Measurements from ENCODE around the gene WWC2.

GRCh38 chr4:183053681-183054080 lies 45.4 kb upstream of the WWC2 start:
- TF ChIP-seq REST (IDR thresholded peaks at IDR 0.05; ENCODE audit: insufficient read depth in 1 of 2, low read depth in 2 of 2, low read length in 1 of 2) (no peak), POLR2AphosphoS5 (IDR thresholded peaks at IDR 0.05; ENCODE audit: low read depth, low read length) (no peak), CTCF (IDR thresholded peaks at IDR 0.05) (no peak)
